Measurements from ENCODE around the gene ATP2B3.

The ATP2B3 gene

GRCh38 chrX:153628665-153629064 lies 111.2 kb downstream of the ATP2B3 start:
- Histone ChIP-seq H2AFZ (ENCODE audit: low read depth, low read length, severe bottlenecking) (no peak overlapping the region), H3K9me3 (ENCODE audit: insufficient read depth, low read length) (no peaks in the 10 kb centered on the region), H3K4me3 (ENCODE audit: insufficient read depth, low read length, poor library complexity, severe bottlenecking) (no peak overlapping the region), H3K27me3 (ENCODE audit: low read length) (no peaks in the 10 kb centered on the region), H3K27ac (ENCODE audit: low read depth, low read length) (no peak overlapping the region), H3K79me2 (ENCODE audit: insufficient read depth, low read length) (no peaks in the 10 kb centered on the region), H3F3A (ENCODE audit: insufficient read depth) (no peaks in the 10 kb centered on the region), H3K9ac (ENCODE audit: low read length) (no peak overlapping the region), H3K9me2 (replicated peaks; ENCODE audit: insufficient read depth, low read length) (no peaks in the 10 kb centered on the region), H4K20me1 (ENCODE audit: low read depth, low read length) (no peaks in the 10 kb centered on the region), H3K36me3 (ENCODE audit: low read length) (no peaks in the 10 kb centered on the region), H3K4me2 (ENCODE audit: low read depth, low read length, poor library complexity, severe bottlenecking) (no peak overlapping the region)
- TF ChIP-seq EZH2phosphoT487 (conservative IDR thresholded peaks at IDR 0.05; ENCODE audit: low read length): no peak
- TF ChIP-seq, protein P1, sequence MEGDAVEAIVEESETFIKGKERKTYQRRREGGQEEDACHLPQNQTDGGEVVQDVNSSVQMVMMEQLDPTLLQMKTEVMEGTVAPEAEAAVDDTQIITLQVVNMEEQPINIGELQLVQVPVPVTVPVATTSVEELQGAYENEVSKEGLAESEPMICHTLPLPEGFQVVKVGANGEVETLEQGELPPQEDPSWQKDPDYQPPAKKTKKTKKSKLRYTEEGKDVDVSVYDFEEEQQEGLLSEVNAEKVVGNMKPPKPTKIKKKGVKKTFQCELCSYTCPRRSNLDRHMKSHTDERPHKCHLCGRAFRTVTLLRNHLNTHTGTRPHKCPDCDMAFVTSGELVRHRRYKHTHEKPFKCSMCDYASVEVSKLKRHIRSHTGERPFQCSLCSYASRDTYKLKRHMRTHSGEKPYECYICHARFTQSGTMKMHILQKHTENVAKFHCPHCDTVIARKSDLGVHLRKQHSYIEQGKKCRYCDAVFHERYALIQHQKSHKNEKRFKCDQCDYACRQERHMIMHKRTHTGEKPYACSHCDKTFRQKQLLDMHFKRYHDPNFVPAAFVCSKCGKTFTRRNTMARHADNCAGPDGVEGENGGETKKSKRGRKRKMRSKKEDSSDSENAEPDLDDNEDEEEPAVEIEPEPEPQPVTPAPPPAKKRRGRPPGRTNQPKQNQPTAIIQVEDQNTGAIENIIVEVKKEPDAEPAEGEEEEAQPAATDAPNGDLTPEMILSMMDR (IDR thresholded peaks at IDR 0.05; ENCODE audit: insufficient read depth, low read length, poor library complexity, severe bottlenecking): no peak

GRCh38 chrX:153631346-153631745 lies 113.9 kb downstream of the ATP2B3 start:
- Histone ChIP-seq H3F3A (ENCODE audit: insufficient read depth) (no peaks in the 10 kb centered on the region), H4K20me1 (ENCODE audit: low read depth, low read length) (no peaks in the 10 kb centered on the region), H3K4me2 (ENCODE audit: low read depth, low read length, poor library complexity, severe bottlenecking) (no peak overlapping the region), H3K9me2 (replicated peaks; ENCODE audit: insufficient read depth, low read length) (no peaks in the 10 kb centered on the region), H3K27me3 (ENCODE audit: low read length) (no peaks in the 10 kb centered on the region), H3K4me3 (ENCODE audit: insufficient read depth, low read length, poor library complexity, severe bottlenecking) (no peak overlapping the region), H2AFZ (ENCODE audit: low read depth, low read length, severe bottlenecking) (no peak overlapping the region), H3K9me3 (ENCODE audit: insufficient read depth, low read length) (no peaks in the 10 kb centered on the region), H3K36me3 (ENCODE audit: low read length) (no peaks in the 10 kb centered on the region), H3K27ac (ENCODE audit: low read depth, low read length) (no peak overlapping the region), H3K79me2 (ENCODE audit: insufficient read depth, low read length) (no peaks in the 10 kb centered on the region), H3K9ac (ENCODE audit: low read length) (no peak overlapping the region)
- TF ChIP-seq, protein P1 (IDR thresholded peaks at IDR 0.05; ENCODE audit: insufficient read depth, low read length, poor library complexity, severe bottlenecking): no peak
- TF ChIP-seq EZH2phosphoT487 (conservative IDR thresholded peaks at IDR 0.05; ENCODE audit: low read length): no peak

DNA sequence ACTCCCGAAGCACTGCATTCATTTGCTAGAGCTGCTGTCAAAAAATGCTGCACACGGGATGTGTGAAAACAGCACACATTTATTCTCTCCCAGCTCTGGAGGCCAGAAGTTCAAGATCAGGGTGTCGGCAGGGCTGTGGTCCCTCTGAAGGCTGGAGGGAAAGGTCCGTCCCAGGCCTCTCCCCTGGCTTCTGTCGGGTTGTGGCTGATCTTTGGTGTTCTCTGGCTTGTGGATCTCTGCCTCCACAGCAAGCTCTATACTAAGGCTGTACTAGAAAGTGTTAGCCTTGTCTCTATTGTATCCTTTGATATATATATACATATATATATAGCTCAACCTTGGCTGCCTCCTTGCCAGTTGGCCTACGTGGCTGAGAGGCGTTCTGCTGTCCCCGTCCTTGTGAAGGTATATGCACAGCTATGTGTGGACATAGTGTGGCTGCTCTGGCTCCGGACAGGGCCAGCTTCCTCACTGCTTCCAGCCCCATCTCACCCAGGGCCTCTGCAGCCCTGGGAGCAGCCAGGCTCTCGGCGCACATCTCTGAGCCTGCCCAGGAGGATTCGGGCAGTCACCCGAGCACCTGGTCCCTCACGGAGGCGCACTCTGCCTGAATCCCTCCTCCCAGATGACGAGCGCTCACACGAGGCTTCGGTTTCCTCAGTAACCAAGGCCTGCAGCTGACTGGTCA lies 114.6 kb downstream of the ATP2B3 start:
- Histone ChIP-seq H3K79me2 (ENCODE audit: insufficient read depth, low read length) (no peaks in the 10 kb centered on the region), H3K4me3 (ENCODE audit: insufficient read depth, low read length, poor library complexity, severe bottlenecking) (no peak overlapping the region), H3K9me3 (ENCODE audit: insufficient read depth, low read length) (no peaks in the 10 kb centered on the region), H4K20me1 (ENCODE audit: low read depth, low read length) (no peaks in the 10 kb centered on the region), H3K27me3 (ENCODE audit: low read length) (no peaks in the 10 kb centered on the region), H2AFZ (ENCODE audit: low read depth, low read length, severe bottlenecking) (no peak overlapping the region), H3K9me2 (replicated peaks; ENCODE audit: insufficient read depth, low read length) (no peaks in the 10 kb centered on the region), H3K27ac (ENCODE audit: low read depth, low read length) (no peak overlapping the region), H3F3A (ENCODE audit: insufficient read depth) (no peaks in the 10 kb centered on the region), H3K4me2 (ENCODE audit: low read depth, low read length, poor library complexity, severe bottlenecking) (no peak overlapping the region), H3K36me3 (ENCODE audit: low read length) (no peaks in the 10 kb centered on the region), H3K9ac (ENCODE audit: low read length) (no peak overlapping the region)
- no peak for TF ChIP-seq EZH2phosphoT487 (conservative IDR thresholded peaks at IDR 0.05; ENCODE audit: low read length)
- TF ChIP-seq, protein P1 (IDR thresholded peaks at IDR 0.05; ENCODE audit: insufficient read depth, low read length, poor library complexity, severe bottlenecking): no peak

Data from SU-DHL-6 (cell line).